ENCODE data around the gene YAF2.

Gene YAF2, protein sequence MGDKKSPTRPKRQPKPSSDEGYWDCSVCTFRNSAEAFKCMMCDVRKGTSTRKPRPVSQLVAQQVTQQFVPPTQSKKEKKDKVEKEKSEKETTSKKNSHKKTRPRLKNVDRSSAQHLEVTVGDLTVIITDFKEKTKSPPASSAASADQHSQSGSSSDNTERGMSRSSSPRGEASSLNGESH

DNA sequence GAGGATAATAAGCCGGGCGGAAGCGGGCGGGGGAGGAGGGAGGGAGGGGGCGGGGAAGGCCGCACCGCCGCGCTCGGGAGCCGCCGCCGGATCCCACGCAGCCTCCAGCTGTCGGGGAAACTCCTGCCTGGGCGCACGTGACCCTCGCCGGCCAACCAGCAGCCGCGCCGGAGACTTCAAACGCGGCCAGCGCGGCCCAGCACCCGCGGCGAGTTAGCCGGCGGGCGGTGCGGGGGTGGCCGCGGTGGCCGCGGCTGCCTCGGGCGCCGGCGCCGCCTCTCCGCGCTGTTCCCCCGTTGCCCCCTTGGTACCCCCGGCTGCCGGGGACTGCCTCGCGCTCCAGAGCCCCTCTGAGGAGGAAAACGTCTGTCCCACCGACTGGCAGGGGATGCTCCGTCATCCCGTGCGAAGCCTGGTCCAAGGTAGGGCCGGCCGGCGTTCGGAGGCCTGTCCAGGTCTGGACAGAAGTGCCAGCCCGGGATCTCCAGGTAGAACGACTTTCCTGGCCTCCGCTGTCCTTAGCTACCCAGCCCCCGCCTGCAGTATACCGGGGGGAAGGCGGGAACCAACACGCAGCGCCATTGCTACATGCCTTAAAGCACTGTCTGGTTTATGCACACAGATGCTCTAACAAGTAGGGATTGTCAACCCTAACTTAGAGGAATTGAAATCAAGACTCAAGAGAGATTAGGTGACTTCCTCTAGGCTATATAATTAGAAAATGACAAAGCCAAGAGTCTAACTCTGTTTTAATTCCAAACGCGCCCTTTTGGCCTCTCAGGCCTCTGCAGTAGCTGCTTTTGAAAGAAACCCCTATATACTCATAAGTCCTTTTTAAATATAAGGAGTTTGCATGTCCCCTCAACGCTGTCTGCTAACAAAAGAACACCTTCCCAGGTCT lies at the start of gene YAF2:
YAF2 (minus strand) TSS at position 9 of the 901 bp plus-strand sequence. CDS start 68 bp downstream, outside the sequence.
- DNase-seq = peak; percentile 76

- no peak for DNase-seq
Observed at GRCh38 chr12:42286741-42287140, 48.7 kb upstream of the YAF2 start.

DNA sequence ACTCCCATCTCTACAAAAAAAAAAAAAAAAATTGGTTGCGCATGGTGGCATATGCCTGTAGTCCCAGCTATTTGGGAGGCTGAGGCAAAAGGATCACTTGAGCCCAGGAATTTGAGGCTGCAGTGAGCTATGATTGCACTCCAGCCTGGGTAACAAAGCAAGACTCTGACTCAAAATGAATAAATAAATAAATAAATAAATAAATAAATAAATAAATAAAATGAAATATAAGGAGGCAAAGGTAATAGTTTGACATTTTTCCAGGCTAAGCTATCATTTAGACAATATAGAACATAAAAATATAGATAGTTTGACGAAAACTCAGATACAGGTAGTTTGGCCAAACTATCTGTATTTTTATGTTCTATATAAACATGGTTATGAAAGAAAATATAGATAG lies 47.4 kb upstream of the YAF2 start:
- DNase-seq = no peak

DNA sequence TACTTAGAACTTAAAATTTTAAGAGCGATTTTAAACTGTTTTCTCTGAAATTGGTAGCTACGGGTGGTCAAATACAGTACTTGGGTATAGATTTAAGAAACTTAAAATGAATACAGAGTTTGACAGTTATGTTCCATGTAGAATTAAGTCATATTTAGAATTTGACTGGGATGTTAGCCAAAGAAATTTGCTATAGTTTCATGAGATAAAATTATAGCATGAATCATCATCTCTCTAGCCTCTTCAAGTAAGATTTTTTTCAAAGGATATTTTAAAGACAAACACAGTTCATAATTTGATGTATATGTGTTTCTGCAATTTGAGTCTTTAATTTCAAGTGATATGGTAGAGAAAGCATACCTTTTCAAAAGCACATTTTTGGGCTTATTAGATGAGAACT lies 46.8 kb upstream of the YAF2 start:
- DNase-seq = no peak

DNA sequence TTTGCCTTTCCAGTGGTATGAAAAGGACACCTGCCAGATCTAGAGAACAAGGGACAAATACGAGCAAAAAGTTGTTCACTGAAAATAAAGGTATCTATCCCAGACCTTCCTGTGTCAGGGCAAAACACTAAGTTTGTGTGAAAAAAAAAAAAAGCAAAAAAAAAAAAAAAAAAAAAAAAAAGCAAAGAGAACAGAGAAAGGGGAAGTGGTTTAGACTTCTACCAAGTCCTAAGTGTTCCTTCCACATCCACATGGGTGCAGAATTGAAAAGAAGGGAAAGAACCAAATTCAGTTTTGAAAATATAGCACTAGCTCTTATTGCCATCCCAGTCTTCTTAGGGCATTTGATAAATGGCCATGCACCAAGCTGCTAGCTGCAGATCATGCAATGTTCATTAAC lies 46.1 kb upstream of the YAF2 start:
- DNase-seq = no peak

GRCh38 chr12:42283739-42284138 lies 45.7 kb upstream of the YAF2 start:
- DNase-seq = no peak

- DNase-seq = no peak
Observed at GRCh38 chr12:42282294-42282693, 44.2 kb upstream of the YAF2 start.

DNA sequence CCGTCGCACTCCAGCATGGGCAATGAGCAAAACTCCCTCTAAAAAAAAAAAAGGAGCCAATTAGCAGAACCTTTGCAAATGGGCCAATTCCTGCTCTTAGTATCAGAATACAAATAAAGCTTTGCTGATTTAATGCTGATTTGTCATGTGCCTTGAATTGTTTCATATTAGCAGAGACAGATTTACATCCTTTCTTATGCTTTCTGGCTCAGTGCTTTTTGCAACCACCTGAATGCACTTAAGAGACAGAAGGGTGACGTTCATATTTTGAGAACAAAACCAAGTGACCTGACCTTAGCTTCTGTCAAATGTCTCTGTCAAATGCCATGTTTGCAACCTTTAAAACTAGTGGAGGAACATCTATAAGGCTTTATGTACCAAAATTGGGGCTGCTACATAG lies 43.8 kb upstream of the YAF2 start:
- no peak for DNase-seq

GRCh38 chr12:42281278-42281677 lies 43.2 kb upstream of the YAF2 start:
- DNase-seq = peak; percentile 15

DNA sequence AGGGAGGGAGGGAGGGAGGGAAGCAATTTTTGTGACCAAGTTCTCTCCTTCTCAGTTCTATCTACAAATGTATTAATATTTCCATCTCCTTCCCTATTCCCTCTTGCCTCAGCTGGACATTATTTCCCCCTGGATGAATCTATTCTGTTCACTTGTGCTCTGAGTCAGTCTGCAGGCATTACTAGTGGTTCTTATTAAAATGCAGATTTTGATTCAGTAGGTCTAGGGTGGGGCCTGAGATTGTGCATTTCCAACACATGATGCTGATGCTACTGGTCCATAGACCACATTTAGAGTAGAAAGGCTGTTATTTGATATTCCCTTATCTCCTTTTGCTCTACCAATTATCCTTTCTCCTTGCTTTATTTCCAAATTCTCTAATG lies 40.1 kb upstream of the YAF2 start:
- DNase-seq = no peak

GRCh38 chr12:42277396-42278127 lies 39.5 kb upstream of the YAF2 start:
- DNase-seq = no peak

GRCh38 chr12:42275499-42275898 lies 37.5 kb upstream of the YAF2 start:
- no peak for DNase-seq

DNA sequence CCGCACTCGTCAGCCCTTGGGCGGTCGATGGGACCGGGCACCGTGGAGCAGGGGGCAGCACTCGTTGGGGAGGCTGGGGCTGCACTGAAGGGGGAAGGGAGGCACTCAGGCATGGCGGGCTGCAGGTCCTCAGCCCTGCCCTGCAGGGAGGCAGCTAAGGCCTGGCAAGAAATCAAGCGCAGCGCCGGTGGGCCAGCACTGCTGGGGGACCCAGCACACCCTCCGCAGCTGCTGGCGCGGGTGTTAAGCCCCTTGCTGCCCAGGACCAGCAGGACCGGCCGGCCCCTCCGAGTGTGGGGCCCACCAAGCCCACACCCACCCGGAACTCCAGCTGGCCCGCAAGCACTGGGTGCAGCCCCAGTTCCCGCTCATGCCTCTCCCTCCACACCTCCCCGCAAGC lies 35.7 kb upstream of the YAF2 start:
- DNase-seq = no peak

- DNase-seq = no peak
Observed at GRCh38 chr12:42270596-42270995, 32.5 kb upstream of the YAF2 start.

- DNase-seq = no peak
Observed at GRCh38 chr12:42267413-42268190, 29.6 kb upstream of the YAF2 start.

- no peak for DNase-seq
Observed at GRCh38 chr12:42266579-42267230, 28.7 kb upstream of the YAF2 start.

GRCh38 chr12:42262271-42262670 lies 24.2 kb upstream of the YAF2 start:
- no peak for DNase-seq

DNA sequence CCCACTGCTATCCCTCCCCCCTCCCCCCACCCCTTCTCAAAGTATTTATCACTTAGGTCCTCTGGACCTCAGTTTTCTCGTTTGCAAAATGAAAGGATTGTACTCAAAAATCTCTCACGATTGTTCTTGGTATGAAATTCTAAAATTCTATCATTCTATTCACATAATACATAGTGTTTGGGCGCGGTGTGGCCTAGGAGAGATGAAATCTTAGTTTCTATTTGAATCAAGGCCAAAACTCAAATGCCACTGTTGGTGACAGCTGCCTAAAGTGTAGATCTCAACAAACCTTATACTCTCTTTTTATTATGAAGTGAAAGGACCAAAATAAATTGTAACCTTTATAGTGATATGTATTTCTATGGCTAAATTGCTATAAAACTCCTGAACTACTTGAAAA lies 23.7 kb upstream of the YAF2 start:
- DNase-seq = no peak

DNA sequence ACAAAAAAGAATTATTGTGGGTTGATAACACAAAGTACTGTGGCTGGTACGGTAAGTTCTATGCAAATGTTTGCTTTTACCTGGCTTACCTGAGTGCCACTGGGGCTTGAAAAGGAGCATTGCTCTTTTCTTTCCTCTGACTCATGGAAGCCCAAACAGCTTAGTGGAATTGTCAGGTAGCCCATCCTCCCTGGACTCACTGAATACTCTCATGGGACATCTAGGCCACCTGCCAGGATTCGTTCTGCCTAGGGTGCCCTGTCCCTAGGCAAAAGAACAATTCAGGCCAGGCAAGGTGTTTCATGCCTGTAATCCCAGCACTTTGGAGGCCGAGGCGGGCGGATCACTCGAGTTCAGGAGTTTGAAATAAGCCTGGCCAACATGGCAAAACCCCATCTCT lies 22.5 kb upstream of the YAF2 start:
- no peak for DNase-seq

DNA sequence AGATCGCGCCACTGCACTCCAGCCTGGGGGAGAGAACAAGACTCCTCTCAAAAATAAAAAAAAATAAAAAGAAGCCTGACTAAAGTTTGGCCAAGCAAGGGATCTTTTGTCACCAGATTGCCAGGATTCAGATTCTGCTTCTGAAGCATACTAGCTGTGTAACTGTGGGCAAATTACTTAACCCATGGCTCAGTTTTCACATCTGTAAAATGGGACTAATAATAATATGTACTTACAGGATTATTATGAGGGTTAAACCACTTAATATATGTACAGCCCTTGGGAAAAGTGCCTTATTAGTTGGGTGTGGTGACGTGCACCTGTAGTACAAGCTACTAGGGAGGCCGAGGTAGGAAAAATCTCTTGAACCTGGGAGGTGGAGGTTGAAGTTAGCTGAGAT lies 21.7 kb upstream of the YAF2 start:
- no peak for DNase-seq

- DNase-seq = no peak
Observed at GRCh38 chr12:42255866-42256261, 17.8 kb upstream of the YAF2 start.

DNA sequence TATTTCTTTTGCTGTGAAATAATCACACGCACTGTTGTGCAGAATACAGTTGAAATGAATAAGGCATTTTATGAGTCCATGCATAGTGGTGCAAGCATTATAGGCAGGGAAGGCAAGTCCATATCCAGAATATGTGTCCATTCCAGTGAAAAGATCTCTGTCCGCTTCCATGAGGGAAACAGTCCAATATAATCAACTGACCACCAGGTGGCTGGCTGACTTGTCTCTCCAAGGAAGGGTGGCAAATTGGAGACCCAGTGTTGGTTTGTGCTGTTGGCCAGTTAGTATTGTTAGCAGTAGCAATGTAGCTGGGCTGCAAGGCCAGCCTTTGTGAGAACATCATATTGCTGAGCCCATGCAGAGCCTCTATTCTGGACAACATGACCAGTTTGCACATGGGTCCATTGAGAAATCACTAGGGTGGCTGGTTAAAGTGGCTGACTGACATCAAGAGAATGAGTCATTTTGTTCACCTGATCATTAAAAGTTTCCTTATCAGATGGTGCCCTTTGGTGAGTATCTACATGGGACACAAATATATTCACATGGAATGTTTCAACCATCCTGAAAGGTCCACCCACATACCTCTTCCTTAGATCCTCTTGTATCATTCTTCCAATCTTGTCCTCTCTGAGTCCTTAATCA lies 17.3 kb upstream of the YAF2 start:
- no peak for DNase-seq

Measured in NCI-H510A treated with DMSO at 0.1 percent for 48 hours (cell line).